GM15510 (cell line): ENCODE data around the gene PRRG2.

Experiments
- POLR2A ChIP-seq: IDR thresholded peaks from 3 replicates; pipeline ENCODE4 v1.6.1; 2011; ENCODE audit warnings: borderline replicate concordance; ENCODE audit not compliant: insufficient read length; ENCODE audit errors: extremely low read depth

PRRG2 gene

DNA sequence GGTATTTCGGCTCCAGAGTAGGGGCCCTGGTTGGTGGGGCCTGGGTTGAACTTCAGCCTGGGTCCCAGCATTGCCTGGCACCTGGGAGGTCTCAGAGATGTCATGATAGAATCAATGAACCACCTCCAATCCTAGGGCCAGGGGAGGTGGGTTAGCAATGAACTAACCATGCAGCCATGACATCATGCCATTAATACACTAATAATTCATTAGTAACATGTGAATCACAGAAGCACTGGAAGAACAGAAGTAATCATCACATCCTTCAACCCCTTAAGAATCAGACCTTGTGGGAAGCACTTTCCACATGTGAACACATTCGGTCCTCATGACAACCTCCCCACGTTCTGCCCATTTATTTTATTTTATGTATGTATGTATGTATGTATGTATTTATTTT is 7.7 kb upstream of the PRRG2 start:
- no peak for TF ChIP-seq POLR2A

DNA sequence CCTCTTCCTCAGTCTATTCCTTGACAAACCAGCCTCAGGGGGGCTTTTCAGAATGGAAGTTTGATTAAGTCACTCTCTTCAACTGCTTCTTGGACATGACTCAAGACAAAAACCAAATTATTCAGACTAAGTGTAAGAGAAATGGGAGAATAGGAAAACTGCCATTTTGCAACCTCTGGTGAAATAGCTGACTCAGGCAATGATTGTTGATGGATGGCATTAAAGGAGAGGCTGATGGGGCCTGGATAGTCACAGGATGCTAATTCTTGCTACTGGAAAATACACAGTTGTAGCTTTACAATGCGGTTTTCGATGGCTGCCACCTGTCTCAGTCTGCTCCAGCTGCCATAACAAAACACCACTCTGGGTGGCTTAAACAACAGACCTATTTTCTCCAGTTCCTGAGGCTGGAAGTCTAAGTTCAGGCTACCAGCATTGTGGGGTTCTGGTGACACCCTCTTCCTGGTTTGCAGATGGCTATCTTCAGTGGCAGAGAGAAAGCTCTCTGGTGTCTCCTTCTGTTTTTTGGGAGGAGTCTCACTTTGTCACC is 6.8 kb upstream of the PRRG2 start:
- TF ChIP-seq POLR2A: no peak

DNA sequence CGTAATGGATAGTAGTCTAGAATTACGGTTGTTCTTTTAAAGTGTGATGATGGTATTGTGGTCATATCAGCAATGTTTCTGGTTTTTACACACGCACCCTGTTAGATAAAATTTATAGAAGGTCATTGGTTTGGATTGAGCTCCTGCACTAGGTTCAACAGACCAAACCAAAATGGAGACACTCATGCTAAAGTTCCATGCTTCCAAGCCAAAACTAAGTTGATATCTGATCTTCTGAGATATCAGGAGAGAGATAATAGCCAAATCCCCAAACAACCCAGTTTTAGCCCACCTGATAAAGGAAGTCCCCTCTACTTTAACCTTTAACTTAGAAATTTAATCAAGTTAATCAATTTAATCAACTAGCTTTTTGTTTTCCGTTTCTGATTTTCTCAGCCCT is 1.9 kb upstream of the PRRG2 start:
- no peak for TF ChIP-seq POLR2A

DNA sequence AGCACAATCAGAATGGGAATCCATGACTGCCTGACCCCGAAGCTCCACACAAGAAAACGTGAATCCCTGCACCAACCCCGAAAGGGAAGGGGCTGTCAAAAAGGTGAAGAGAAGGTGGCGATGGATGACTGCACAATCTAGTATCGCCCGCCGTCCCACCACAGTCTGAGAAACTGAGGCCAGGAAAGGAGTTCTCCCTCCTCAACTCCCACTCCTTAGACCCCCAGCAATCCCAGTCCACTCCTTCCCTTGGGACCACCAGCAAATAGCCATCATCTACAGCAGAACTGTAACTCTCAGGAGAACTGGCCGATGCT is 1.2 kb upstream of the PRRG2 start:
- no peak for TF ChIP-seq POLR2A

DNA sequence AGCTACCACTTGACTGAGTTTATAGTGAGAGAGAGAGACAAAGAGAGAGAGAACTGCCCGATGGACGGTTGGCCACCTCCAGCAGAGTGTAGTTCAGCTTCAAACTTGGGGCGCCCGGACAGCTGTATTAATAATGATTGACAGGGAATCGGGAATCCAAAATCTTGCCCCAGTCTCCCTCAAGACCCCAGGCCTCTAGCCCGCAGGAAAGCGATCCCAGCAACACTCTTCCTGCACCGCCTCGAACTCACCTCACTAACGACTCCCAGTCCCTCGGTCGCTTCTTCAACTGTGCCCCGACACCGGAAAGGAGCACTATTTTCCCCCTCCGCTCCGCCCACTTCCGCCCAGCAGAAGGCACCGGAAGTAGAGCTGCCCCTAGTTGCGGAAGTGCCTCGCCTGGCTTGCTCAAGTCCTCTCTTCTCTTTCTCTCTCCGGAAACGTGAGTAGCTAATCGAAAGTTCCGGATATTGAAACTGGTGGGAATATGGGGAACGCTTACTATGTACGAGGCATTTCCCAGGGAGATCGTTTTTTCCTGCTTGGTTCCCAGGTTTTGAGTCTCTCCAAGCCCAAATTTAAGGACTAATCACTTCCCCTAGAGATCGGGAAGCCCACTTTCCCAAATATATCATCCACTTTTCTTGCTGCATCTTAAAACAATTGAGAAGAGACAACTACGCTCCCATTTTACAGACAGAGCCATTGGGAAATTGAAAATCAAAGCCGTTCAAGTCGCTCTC is 681 bp upstream of the PRRG2 start, which contains the start of gene NOSIP:
Gene NOSIP (minus strand): TSS at position 293 of the 743 bp plus-strand sequence. CDS start 19,865 bp downstream, outside the sequence.
- TF ChIP-seq POLR2A: peak; percentile 99

DNA sequence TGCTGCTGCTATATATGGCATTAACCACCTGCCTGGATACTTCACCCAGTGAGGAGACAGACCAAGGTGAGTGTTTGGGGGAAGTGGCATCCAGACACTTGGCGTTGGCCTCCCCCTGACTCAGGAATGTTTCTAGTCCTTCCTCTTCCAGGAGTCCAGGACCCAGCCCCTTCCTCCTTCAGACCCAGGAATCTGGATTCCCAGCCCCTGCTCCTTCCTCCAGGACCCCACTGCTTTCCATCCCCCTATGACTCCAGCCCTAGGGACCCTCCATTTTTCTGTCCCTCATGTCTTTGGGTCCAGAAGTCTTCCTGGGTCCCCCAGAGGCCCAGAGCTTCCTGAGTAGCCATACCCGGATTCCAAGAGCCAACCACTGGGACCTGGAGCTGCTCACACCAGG is 2.1 kb downstream of the PRRG2 start:
- TF ChIP-seq POLR2A: no peak

DNA sequence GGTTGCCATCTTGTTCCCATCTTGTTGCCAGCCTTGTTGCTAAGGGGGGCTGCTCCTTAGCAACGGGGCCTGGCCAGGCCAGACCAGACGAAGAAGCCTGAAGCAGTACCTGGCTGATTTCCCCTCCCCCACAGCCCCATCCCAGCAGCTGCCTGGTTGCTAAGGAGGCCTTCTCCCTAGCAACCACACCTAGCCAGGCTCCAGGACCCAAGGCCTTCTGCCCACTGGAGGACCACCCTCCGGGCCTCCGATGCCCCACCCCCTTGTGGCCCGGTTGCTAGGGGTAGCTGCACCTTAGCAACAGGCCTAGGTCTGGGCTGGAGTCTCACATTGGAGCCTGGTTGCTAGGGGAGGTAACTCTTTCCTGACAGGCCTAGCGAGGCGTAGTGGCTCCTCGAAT is 3.9 kb downstream of the PRRG2 start:
- no peak for TF ChIP-seq POLR2A

DNA sequence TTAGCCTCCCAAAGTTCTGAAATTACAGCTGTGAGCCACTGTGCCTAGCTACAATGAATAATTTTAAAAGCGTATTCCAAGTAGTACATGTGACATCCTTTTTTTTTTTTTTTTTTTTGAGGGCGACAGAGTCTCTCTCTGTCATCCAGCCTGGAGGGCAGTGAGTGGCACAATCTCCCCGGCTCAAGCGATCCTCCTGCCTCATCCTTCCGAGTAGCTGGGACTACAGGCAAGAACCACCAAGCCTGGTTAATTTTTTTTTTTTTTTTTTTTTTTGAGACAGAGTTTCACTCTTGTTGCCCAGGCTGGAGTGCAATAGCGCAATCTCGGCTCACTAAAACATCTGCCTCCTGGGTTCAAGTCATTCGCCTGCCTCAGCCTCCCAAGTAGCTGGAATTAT is 6.1 kb downstream of the PRRG2 start:
- no peak for TF ChIP-seq POLR2A

DNA sequence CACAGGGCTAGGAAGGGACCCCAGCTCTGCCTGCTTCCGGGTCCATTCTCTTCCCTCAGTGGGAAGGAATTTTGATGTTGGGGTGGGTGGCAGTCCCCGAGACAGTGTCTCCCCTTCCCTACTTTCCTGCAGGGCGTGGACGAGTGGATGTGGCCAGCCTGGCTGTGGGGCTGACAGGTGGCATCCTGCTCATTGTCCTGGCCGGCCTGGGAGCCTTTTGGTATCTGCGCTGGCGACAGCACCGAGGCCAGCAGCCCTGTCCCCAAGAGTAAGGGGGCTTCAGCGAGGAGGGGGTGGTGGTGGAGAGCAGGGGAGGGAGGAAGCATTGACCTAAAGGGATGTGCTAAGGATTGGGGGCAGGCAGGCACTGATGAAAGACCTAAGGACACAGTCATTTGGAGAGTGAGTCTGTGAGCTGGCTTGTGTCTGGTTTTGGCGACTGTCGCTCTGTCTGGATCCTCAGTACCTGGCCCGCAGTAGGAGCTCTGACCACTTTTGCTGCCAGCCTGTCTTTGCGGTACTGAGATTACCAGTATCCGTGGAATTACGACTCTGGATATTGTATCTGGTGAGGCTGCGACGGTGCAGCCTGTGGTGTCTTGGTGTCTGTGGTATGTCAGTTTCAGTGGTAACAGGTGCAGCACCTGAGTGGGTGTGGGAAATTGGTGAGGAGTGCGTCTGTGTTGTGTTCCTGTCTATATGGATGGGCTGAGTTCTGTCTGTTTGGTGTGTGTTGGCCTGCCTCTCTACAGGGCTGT is 7.4 kb downstream of the PRRG2 start:
- no peak for TF ChIP-seq POLR2A

DNA sequence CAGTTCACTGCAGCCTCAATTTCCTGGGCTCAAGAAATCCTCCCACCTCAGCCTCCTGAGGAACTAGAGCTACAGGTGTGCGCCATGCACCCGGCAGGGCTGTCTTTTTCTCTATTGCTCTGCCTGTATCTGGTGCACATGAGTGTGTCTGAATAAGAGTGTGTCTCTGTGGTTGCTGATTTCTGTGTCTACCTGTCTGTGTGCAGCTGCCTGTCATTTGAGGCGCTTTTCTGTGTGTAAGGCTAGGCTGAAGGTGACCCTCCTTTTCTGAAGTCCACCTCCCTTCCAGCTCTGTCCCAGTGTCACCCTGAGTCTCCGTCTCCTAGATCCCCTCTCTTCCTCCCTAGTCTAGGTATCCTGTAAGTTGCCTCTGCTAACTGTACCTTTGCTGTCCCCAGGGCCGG is 8.4 kb downstream of the PRRG2 start:
- no peak for TF ChIP-seq POLR2A

DNA sequence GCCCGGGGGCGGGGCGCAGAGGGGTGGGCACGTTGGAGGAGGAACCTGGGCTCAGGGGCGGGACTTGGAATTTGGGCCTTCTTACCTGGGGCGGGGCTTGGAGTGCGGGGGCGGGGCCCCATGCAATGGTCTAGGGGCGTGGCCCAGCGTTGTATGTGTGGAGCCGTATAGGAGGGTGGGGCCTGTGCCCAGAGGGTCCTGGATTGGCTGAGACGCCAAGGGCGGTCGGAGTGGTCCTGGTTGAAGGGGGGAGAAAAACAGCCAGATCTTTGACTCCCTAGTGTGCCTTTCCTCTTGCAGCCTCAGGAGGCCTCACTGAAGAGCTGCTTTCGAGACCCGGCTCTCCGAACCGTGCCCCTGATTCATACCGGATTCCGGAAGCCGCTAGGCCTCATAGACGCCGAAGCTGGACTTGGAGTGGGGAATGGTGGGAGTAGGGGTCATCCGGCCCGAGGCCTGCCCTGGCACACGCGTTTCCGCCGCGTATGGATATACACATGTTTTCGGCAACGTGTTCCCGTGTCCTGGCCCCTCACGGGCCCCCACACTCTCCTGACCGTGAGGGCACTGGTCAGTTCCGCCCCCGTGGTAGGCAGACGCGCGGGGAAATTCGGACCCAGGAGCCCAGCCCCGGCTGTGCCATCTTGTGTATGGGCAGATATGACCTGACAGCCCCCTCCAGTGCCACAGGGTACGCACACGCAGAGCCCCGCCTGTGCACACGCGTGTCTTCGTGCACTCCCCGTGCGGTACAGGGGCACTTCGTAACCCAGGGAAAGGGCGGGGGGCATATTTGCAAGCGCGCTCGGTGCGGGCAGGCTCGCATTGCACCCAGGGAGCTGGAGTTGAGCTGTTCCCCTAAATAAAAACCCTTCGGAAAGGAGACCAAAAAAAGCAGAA is 9.2 kb downstream of the PRRG2 start:
- TF ChIP-seq POLR2A: peak; percentile 82

DNA sequence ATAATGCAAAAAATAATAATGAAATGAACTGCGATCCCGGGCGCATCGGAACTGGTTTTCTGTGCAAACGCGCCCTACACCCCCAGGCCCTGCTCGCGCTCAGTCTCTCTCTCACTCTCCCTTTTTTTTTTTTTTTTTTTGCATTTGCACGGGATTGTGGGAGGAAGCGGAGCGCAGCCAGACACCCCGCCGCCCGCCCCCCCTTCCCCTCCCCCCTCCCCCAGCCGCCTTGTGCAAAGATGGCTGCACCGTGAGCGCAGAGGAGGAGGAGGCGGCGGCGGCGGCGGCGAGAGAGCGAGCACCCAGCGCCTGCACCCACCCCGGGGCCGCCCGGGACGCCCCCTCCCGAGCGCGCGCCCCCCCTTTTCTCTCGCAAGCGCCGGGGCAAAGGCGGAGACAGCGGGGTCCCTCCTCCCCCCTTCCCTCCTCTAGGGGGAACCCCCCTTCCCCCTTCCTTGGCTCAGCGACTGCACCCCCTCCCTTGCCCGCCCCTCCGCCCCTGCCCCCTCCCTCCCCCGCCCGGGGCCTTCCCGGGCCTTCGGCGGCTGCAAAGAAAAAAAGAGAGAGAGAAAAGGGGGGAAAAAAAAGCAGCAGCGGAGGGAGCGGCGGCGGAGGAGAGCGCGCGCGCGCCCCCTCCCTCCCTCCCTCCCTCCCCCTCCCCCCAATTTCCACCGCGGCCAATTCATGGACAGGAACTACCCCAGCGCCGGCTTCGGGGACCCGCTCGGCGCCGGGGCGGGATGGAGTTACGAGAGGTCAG is 10.0 kb downstream of the PRRG2 start, which contains the start of gene PRR12:
Gene PRR12 (plus strand): TSS at position 212 of the 760 bp plus-strand sequence. CDS start 473 bp downstream, at position 685.
- TF ChIP-seq POLR2A: peak; percentile 48

DNA sequence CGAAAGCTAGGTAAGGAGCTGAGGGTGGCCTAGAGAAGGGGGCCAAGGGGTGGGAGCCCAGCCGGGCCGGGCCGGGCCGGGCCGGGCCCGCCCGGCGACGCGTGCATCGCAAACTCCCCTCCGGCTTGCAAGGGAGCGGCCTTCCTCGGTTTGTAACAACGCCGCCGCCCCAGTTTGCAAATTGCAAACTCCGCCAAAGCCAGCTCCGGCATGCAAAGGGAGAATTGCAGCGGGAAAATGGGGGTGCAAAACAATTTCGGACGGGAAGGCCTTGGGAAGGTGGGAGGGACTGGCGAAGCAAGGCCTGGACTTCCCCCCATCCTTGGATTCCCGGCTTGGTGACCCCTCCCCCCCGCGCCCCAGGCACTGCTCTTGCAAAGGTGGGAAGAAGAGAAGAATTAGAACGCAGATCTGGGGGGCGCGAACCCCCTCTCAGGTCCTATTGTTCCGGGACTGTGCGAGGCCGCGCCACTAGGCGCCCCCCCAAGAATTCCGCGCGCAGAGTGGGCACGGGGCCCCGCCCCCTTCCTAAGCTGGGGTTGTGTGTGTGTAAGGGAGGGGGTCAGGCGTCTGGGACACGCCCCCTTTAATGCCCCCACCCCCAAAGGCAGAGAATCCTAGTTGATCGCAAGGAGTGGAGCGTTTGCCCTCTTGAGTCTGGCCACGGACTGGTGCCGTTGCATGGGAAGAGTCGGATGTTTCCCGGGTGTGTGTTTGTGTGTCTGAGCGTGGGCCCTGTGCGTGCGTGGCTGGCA is 10.8 kb downstream of the PRRG2 start:
- TF ChIP-seq POLR2A: no peak
